Gastrocnemius medialis (tissue), 4 donors: ENCODE measurements around the gene HK2. TPM values are rescaled to one million over a fixed set of nuclear protein-coding genes. Genes with fewer than 3 reads are reported as not detected.
"Not testable (repeated sequence)": the region's sequence is repeated elsewhere in the genome, so short reads cannot be mapped to it uniquely, and the experiment has no call there.

Experiments used
- ATAC-seq, 2 donors: fragments of 150-250 bp; one replicate each; pipeline ENCODE4 v1.9.1; 2016
- DNase-seq, 2 donors: peaks; one replicate each; pipeline ENCODE4 v3.0.0-alpha.2; 2019
- H3K27ac ChIP-seq, 4 donors: fragments of 200-600 bp; sonication (generic); 1 replicate in 1 of 4; 2 replicates in 3 of 4; pipeline ENCODE4 v1.5.1; 2016 to 2018; ENCODE audit warnings: mild to moderate bottlenecking in 2 of 4, moderate library complexity in 1 of 4
- H3K27me3 ChIP-seq, 3 donors: fragments of 200-600 bp; sonication (generic) in 2 of 3; 1 replicate in 1 of 3; 2 replicates in 2 of 3; pipeline versions ENCODE4 v1.5.1 to v1.6.0; 2016 to 2019; ENCODE audit warnings: mild to moderate bottlenecking in 1 of 3, moderate library complexity in 1 of 3
- H3K36me3 ChIP-seq, 2 donors: fragments of 200-600 bp; sonication (generic) in 1 of 2; one replicate each; pipeline ENCODE4 v1.5.1; 2017 to 2018
- H3K4me1 ChIP-seq, 2 donors: fragments of 200-600 bp; sonication (generic) in 1 of 2; one replicate each; pipeline ENCODE4 v1.5.1; 2016 to 2017; ENCODE audit warnings: mild to moderate bottlenecking in 2 of 2
- H3K4me3 ChIP-seq, 4 donors: fragments of 200-600 bp; sonication (generic) in 3 of 4; 1 replicate in 1 of 4; 2 replicates in 3 of 4; pipeline ENCODE4 v1.5.1; 2016 to 2019; ENCODE audit warnings: mild to moderate bottlenecking in 2 of 4
- H3K9me3 ChIP-seq, 3 donors: fragments of 200-600 bp; sonication (generic) in 2 of 3; 1 replicate in 1 of 3; 2 replicates in 2 of 3; pipeline ENCODE4 v1.5.1; 2016 to 2019
- POLR2A ChIP-seq, 2 donors: fragments of 450-650 bp; IDR thresholded peaks; one replicate each; pipeline ENCODE4 v1.6.1; 2017; ENCODE audit warnings: antibody characterized with exemption in 2 of 2, mild to moderate bottlenecking in 2 of 2, moderate library complexity in 2 of 2
- in situ Hi-C, 4 donors: fragments of 200-750 bp; cut with MboI; loops; one replicate each; pipeline versions ENCODE4 v1.15.0 to v1.8.0; 2017; ENCODE audit warnings: low sequenced_read_pairs in 4 of 4
- intact Hi-C: fragments of 100-400 bp; cut with DNase I; formaldehyde crosslinking; loops from one replicate; pipeline ENCODE4 v1.15.1; 2023; ENCODE audit warnings: low total_unique reads
- total RNA-seq, 4 donors: library from RNA; depleted of rRNA; stranded (reverse); fragments of >200 nt; gene quantifications; one replicate each; pipeline versions ENCODE4 v1.1.0 to v1.2.3, GENCODE V29; 2016
- TF ChIP-seq, protein P1 (sequence below), 5 experiments: fragments of 450-650 bp in 3 of 5; fragments of 200-600 bp in 2 of 5; sonication (generic) in 2 of 5; IDR thresholded peaks in 4 of 5; conservative IDR thresholded peaks in 1 of 5; 1 replicate in 4 of 5; 2 replicates in 1 of 5; pipeline ENCODE4 v1.5.1; 2016 to 2019; ENCODE audit warnings: antibody characterized with exemption in 5 of 5, mild to moderate bottlenecking in 3 of 5, moderate library complexity in 3 of 5

HK2 gene
- total RNA-seq, 4 donors from 2014 or later = 18.1 to 57.6 (median 42.1) TPM

DNA sequence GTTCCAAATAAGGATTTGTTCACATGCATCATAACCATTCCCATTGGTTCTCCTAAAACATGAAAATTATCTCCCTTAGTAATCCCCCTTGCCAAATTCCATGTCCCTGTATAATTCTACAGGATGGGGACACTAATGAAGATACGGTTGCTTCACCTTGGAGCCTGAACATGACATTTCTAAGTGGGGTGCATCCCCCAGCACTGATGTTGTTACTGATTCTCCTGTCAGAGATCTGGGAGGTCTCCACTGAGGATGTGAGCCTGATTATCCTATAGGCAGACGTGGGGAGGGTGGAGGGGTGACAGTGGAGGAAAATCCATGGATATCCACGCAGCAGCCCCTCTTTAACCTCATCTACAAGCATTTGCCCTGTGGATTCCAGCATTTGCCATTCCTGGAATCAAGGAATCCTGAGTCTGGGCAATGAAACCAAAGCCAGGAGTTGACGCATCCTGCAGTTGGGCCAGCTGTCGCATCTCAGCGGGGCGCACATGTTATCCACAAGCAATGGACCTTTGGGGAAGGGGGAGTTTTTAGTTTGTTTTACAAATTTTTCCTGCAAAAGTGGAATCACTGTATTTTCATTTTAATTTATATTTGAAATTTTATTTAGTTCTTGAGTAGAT lies 57.3 kb downstream of the HK2 start:
- no peak for ATAC-seq
- intact Hi-C loops (no loop called here), in situ Hi-C loops (no loop called here)
- DNase-seq = no peak
- H3K27me3 ChIP-seq = no peaks in the 10 kb centered on the region
- no peaks in the 10 kb centered on the region for H3K4me1 ChIP-seq
- H3K27ac ChIP-seq = no peak overlapping the region
- H3K4me3 ChIP-seq = no peak overlapping the region
- no peaks in the 10 kb centered on the region for H3K9me3 ChIP-seq
- peaks cover 0 to 75% of the 10 kb centered on the region in 2 donors for H3K36me3 ChIP-seq
- TF ChIP-seq, protein P1, sequence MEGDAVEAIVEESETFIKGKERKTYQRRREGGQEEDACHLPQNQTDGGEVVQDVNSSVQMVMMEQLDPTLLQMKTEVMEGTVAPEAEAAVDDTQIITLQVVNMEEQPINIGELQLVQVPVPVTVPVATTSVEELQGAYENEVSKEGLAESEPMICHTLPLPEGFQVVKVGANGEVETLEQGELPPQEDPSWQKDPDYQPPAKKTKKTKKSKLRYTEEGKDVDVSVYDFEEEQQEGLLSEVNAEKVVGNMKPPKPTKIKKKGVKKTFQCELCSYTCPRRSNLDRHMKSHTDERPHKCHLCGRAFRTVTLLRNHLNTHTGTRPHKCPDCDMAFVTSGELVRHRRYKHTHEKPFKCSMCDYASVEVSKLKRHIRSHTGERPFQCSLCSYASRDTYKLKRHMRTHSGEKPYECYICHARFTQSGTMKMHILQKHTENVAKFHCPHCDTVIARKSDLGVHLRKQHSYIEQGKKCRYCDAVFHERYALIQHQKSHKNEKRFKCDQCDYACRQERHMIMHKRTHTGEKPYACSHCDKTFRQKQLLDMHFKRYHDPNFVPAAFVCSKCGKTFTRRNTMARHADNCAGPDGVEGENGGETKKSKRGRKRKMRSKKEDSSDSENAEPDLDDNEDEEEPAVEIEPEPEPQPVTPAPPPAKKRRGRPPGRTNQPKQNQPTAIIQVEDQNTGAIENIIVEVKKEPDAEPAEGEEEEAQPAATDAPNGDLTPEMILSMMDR (IDR thresholded peaks at IDR 0.05 in 4 of 5, conservative IDR thresholded peaks at IDR 0.05 in 1 of 5) = no peak
- no peak for TF ChIP-seq POLR2A (IDR thresholded peaks at IDR 0.05)

DNA sequence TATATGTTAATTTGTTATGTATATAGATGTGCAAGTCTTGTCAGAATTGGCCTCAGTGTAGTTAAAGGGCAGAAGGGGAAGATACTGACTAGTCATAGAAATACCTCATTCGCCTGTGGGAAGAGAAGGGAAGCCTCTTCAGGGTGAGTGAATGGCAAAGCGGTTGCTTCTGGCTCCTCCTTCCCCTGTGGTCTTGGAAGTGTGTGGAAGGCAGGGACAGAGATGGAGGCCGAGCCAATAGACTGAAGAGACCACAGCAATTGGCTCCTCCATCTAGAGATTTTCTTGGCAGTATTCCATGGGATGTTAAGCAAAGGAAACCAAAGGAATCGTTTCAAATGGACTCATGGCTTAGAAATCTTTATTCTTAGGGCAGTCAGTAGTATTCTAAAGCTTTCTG lies 57.9 kb downstream of the HK2 start:
- H3K4me3 ChIP-seq, intact Hi-C loops, in situ Hi-C loops: not testable (repeated sequence)

DNA sequence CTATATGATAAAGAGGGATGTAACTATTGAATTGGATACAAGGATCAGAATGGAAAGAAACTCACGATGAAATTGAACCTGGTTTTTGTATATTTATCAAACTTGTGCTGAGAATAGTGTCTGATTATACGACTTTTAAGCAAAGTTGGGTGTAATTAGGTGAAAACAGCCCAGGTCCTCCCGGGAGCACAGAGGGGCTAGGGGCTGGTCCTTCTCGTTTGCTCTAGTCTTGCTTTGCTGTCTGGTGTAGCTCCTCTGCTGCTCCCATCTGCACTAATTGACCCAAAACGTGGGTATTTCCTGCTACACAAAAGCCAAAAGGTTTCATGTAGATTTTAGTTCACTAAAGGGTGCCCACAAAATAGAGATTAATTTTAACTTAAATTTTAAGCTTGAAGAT lies 58.7 kb downstream of the HK2 start:
- Histone ChIP-seq H3K27me3 (no peaks in the 10 kb centered on the region), H3K4me3 (no peak overlapping the region), H3K4me1 (no peaks in the 10 kb centered on the region), H3K9me3 (no peaks in the 10 kb centered on the region), H3K27ac (no peak overlapping the region), H3K36me3 (peaks cover 0 to 62% of the 10 kb centered on the region in 2 donors)
- DNase-seq (no peak), ATAC-seq (no peak)
- TF ChIP-seq POLR2A (IDR thresholded peaks at IDR 0.05) = no peak
- TF ChIP-seq, protein P1 (IDR thresholded peaks at IDR 0.05 in 4 of 5, conservative IDR thresholded peaks at IDR 0.05 in 1 of 5) = no peak
- in situ Hi-C loops = no loop called here
- intact Hi-C loops = no loop called here

More for the DNA sequence above, 57.9 kb downstream of the HK2 start:
- not testable (repeated sequence) for H3K4me1 ChIP-seq, H3K9me3 ChIP-seq, DNase-seq, H3K27me3 ChIP-seq, H3K27ac ChIP-seq, ATAC-seq
- H3K36me3 ChIP-seq = peaks cover 0 to 69% of the 10 kb centered on the region in 2 donors

DNA sequence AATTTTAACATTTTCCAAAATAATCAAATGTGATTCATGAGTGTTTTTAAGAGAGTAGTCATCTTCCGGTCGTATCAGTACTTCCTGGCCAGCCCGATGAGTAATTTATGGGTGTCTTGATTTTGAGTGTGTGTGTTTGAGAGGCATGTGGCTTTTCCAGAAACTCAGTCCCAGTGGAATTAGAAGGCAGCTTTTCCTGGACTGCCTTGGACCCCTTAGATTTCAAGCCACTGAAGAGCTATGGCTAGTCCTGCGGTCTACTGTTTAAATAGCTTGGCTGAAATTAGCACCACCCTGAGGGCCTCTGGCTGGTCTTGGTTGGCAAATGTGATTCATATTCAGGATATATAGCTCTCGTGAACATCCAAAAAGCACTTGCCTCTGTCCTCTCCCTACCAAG lies 59.4 kb downstream of the HK2 start:
- in situ Hi-C loops = no loop called here
- no peak for ATAC-seq
- H3K36me3 ChIP-seq = peaks cover 0 to 54% of the 10 kb centered on the region in 2 donors
- intact Hi-C loops = no loop called here
- H3K9me3 ChIP-seq = no peaks in the 10 kb centered on the region
- TF ChIP-seq, protein P1 (IDR thresholded peaks at IDR 0.05 in 4 of 5, conservative IDR thresholded peaks at IDR 0.05 in 1 of 5) = no peak
- TF ChIP-seq POLR2A (IDR thresholded peaks at IDR 0.05) = no peak
- H3K4me1 ChIP-seq = no peaks in the 10 kb centered on the region
- H3K27me3 ChIP-seq = no peaks in the 10 kb centered on the region
- H3K27ac ChIP-seq = no peak overlapping the region
- DNase-seq = no peak
- H3K4me3 ChIP-seq = no peak overlapping the region

DNA sequence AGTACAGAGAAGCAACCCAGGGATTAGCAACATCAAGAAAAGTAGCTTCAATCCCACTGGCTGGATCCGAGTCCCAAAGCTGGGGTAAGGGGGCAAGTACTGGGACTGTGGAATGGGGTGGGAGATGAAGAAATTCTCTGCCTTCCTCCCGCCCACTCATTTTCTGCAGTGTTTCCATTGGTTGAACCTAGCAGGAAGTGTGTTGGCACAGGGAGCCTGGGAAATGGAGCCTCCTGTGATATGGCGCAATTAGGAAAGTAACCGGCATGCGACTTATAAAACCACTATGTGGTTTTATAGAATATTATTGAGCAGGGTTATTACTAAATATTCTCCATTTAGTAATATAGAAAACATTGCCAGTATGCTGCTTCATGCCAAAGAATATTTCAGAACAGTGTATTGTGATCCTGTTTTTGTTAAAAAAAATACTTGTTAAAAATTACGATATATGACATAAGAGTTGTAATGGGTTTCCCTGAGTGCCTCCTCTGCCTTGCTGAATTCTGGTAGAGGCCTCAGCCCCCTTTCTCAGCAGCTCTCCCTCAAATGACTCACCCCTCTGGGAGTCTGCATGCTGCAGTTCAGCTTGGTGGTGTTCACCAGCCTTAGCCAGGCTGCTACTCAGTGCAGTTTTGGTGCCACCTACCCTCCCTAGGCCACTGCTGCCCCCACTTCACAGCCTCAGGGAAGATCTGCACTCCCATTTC lies 60.5 kb downstream of the HK2 start:
- Histone ChIP-seq H3K36me3 (peaks cover 0 to 43% of the 10 kb centered on the region in 2 donors), H3K4me3 (no peak overlapping the region)

More for the DNA sequence above, 60.5 kb downstream of the HK2 start:
- Histone ChIP-seq H3K27me3 (no peaks in the 10 kb centered on the region), H3K9me3 (no peaks in the 10 kb centered on the region), H3K27ac (no peak overlapping the region), H3K4me1 (no peaks in the 10 kb centered on the region)
- TF ChIP-seq POLR2A (IDR thresholded peaks at IDR 0.05) = no peak
- TF ChIP-seq, protein P1 (IDR thresholded peaks at IDR 0.05 in 4 of 5, conservative IDR thresholded peaks at IDR 0.05 in 1 of 5) = no peak
- ATAC-seq = no peak
- intact Hi-C loops (no loop called here), in situ Hi-C loops (no loop called here)
- DNase-seq = no peak
